Neuronal stem cell (in vitro differentiated cells): ENCODE results near the gene ART5.
A peak's percentile ranks its signal among the peaks of the same experiment; 100 is the strongest.

Experiments
- DNase-seq: peaks from one replicate; pipeline ENCODE4 v3.0.0-alpha.2; 2013; ENCODE audit warnings: low spot score
- H2AFZ ChIP-seq: one replicate; pipeline ENCODE4 v1.6.1; 2013; ENCODE audit warnings: mild to moderate bottlenecking, low read length, inconsistent platforms
- H2AK5ac ChIP-seq: 2 replicates; pipeline ENCODE4 v1.6.1; 2013; ENCODE audit warnings: low read depth, mild to moderate bottlenecking, inconsistent platforms, low read length, moderate library complexity, mixed read lengths
- H2BK120ac ChIP-seq: 2 replicates; pipeline ENCODE4 v1.6.1; 2013; ENCODE audit warnings: low read depth, mild to moderate bottlenecking, inconsistent platforms, low read length, moderate library complexity, mixed read lengths
- H2BK12ac ChIP-seq: one replicate; pipeline ENCODE4 v1.6.1; 2013; ENCODE audit warnings: low read length, inconsistent platforms
- H2BK15ac ChIP-seq: 2 replicates; pipeline ENCODE4 v1.6.1; 2013; ENCODE audit warnings: mild to moderate bottlenecking, low read length, inconsistent platforms, mixed read lengths
- H2BK5ac ChIP-seq: one replicate; pipeline ENCODE4 v1.6.1; 2013; ENCODE audit warnings: inconsistent platforms, mild to moderate bottlenecking, low read length, moderate library complexity
- H3K14ac ChIP-seq: one replicate; pipeline ENCODE4 v1.6.1; 2013; ENCODE audit warnings: low read length, inconsistent platforms
- H3K18ac ChIP-seq: 2 replicates; pipeline ENCODE4 v1.6.1; 2013; ENCODE audit warnings: low read length, inconsistent platforms
- H3K23ac ChIP-seq: 2 replicates; pipeline ENCODE4 v1.6.1; 2013; ENCODE audit warnings: low read depth, mild to moderate bottlenecking, mixed read lengths, low read length, inconsistent platforms; ENCODE audit not compliant: poor library complexity
- H3K27ac ChIP-seq: replicated peaks from 3 replicates; pipeline ENCODE4 v1.5.1; 2013; ENCODE audit warnings: low read length, inconsistent platforms
- H3K27me3 ChIP-seq, 3 experiments: 2 replicates each; pipeline ENCODE4 v1.6.1; 2013; ENCODE audit warnings: low read length in 3 of 3, mild to moderate bottlenecking in 2 of 3, inconsistent platforms in 1 of 3, low read depth in 1 of 3, mixed read lengths in 1 of 3, moderate library complexity in 1 of 3; ENCODE audit not compliant: control insufficient read depth in 3 of 3, insufficient read depth in 3 of 3
- H3K36me3 ChIP-seq, 2 donors: replicated peaks in 1 of 2; 2 replicates each; pipeline ENCODE4 v1.6.1; 2013; ENCODE audit warnings: low read length in 2 of 2; ENCODE audit not compliant: control insufficient read depth in 2 of 2, insufficient read depth in 2 of 2
- H3K4ac ChIP-seq: 2 replicates; pipeline ENCODE4 v1.6.1; 2013; ENCODE audit warnings: inconsistent platforms, mild to moderate bottlenecking, low read length, moderate library complexity
- H3K4me1 ChIP-seq, 2 donors: 1 replicate in 1 of 2; 2 replicates in 1 of 2; pipeline ENCODE4 v1.6.1; 2013; ENCODE audit warnings: low read length in 2 of 2, low read depth in 1 of 2; ENCODE audit not compliant: control insufficient read depth in 2 of 2, insufficient read depth in 1 of 2
- H3K4me2 ChIP-seq: one replicate; pipeline ENCODE4 v1.6.1; 2013; ENCODE audit warnings: mild to moderate bottlenecking, low read length, inconsistent platforms; ENCODE audit not compliant: insufficient read depth, poor library complexity, severe bottlenecking
- H3K4me3 ChIP-seq, 2 donors: 2 replicates each; pipeline ENCODE4 v1.5.1; 2013; ENCODE audit warnings: low read length in 2 of 2, mild to moderate bottlenecking in 2 of 2, inconsistent platforms in 1 of 2, moderate library complexity in 1 of 2
- H3K79me1 ChIP-seq: one replicate; pipeline ENCODE4 v1.6.1; 2013; ENCODE audit warnings: low read depth, mild to moderate bottlenecking, inconsistent platforms, low read length, moderate library complexity
- H3K9ac ChIP-seq: one replicate; pipeline ENCODE4 v1.6.1; 2013; ENCODE audit warnings: mild to moderate bottlenecking, low read depth, low read length, inconsistent platforms; ENCODE audit not compliant: poor library complexity
- H3K9me3 ChIP-seq, 2 donors: replicated peaks in 1 of 2; 2 replicates each; pipeline versions ENCODE3 to v1.6.1; 2013; ENCODE audit warnings: low read length in 2 of 2, mild to moderate bottlenecking in 2 of 2, inconsistent platforms in 1 of 2, low read depth in 1 of 2, mixed read lengths in 1 of 2, moderate library complexity in 1 of 2; ENCODE audit not compliant: control insufficient read depth in 2 of 2, insufficient read depth in 1 of 2
- H4K8ac ChIP-seq: one replicate; pipeline ENCODE4 v1.6.1; 2013; ENCODE audit warnings: low read depth, mild to moderate bottlenecking, inconsistent platforms, low read length, moderate library complexity
- H4K91ac ChIP-seq: one replicate; pipeline ENCODE4 v1.6.1; 2013; ENCODE audit warnings: low read length, low read depth, mild to moderate bottlenecking, inconsistent platforms; ENCODE audit not compliant: poor library complexity
- WGBS, 2 donors: extraction: QIAGEN DNeasy Blood & Tissue Kit; methylation state at CpG; one replicate each; pipeline ENCODE4 v1.1.7; 2013; ENCODE audit warnings: missing lambda C conversion rate in 2 of 2, mixed read lengths in 1 of 2; ENCODE audit not compliant: insufficient read length in 2 of 2, insufficient replicate concordance in 1 of 2; ENCODE audit errors: extremely low coverage in 2 of 2; 5-methylcytosine and 5-hydroxymethylcytosine counted together

ART5 gene

DNA sequence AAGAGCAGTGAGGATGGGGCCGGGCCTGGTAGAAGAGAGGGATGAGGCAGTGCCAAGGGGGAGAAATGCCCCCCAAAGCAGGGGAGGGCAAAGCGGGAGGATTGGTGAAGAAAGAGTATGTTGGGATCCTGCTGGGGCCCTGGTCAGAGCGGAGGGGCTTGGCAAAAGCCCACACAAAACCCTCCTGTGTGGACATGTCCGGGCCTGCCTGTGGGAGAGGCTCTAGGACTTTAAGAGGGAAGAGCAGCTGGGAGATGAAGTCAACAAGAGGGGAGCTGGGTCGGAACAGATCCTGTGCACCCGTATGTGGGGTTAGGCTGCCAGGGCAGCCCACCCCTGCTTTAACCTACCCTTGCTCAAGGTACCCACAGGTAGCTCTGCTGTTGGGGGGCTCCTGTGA lies 25.8 kb downstream of the ART5 start:
- Histone ChIP-seq H3K4me3 (no peak overlapping the region), H3K4me1 (peaks cover 0 to 5% of the 10 kb centered on the region in 2 donors), H2AK5ac (no peak overlapping the region), H2BK5ac (peak overlapping the region; percentile 19), H3K36me3 (no peaks in the 10 kb centered on the region), H3K4ac (no peak overlapping the region), H3K23ac (no peak overlapping the region), H3K9me3 (no peaks in the 10 kb centered on the region), H3K27me3 (no peaks in the 10 kb centered on the region), H2BK120ac (no peak overlapping the region), H3K79me1 (no peaks in the 10 kb centered on the region), H4K8ac (no peak overlapping the region), H4K91ac (no peak overlapping the region), H2BK12ac (no peak overlapping the region), H3K4me2 (no peak overlapping the region), H2AFZ (peak overlapping the region; percentile 73), H3K9ac (no peak overlapping the region), H3K18ac (peak overlapping the region; percentile 87), H3K14ac (no peak overlapping the region), H2BK15ac (peak overlapping the region; percentile 81), H3K27ac (no peak overlapping the region)
- no CpG with 5 or more reads among the region's 6 CpGs for WGBS, 2 donors
- DNase-seq = no peak

DNA sequence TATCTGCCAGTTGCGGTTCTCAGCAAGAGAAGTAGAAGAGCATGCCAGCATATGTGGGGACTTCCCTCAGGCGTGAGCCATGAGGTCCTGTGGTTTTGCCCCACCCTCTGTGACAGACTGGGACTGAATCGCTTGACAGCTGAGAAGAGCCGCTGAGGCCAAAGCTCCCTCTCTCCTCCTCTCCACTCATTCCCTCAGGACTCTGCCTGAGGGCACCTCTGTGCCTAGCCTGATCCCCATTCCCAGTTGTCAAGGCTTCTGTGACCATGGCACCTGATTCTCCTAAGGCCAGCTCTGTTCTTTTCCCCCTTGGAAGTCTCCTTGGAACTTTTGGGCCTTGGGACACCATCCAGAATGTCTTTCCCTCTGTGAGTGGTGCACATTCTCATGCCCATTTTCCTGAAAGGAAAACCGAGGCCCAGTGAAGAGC lies 27.0 kb downstream of the ART5 start:
- Histone ChIP-seq H3K18ac (no peak overlapping the region), H3K9me3 (peaks cover 0 to 2% of the 10 kb centered on the region in 2 donors), H3K23ac (no peak overlapping the region), H2BK15ac (no peak overlapping the region), H3K36me3 (no peaks in the 10 kb centered on the region), H3K9ac (no peak overlapping the region), H4K8ac (no peak overlapping the region), H3K27ac (no peak overlapping the region), H3K79me1 (no peaks in the 10 kb centered on the region), H3K4me2 (no peak overlapping the region), H4K91ac (no peak overlapping the region), H2AFZ (no peak overlapping the region), H2AK5ac (no peak overlapping the region), H3K27me3 (no peaks in the 10 kb centered on the region), H2BK120ac (no peak overlapping the region), H3K4ac (no peak overlapping the region), H3K4me1 (peaks cover 0 to 5% of the 10 kb centered on the region in 2 donors), H3K4me3 (no peak overlapping the region), H2BK12ac (no peak overlapping the region), H2BK5ac (no peak overlapping the region), H3K14ac (no peak overlapping the region)
- no CpG with 5 or more reads among the region's 5 CpGs for WGBS, 2 donors
- no peak for DNase-seq

DNA sequence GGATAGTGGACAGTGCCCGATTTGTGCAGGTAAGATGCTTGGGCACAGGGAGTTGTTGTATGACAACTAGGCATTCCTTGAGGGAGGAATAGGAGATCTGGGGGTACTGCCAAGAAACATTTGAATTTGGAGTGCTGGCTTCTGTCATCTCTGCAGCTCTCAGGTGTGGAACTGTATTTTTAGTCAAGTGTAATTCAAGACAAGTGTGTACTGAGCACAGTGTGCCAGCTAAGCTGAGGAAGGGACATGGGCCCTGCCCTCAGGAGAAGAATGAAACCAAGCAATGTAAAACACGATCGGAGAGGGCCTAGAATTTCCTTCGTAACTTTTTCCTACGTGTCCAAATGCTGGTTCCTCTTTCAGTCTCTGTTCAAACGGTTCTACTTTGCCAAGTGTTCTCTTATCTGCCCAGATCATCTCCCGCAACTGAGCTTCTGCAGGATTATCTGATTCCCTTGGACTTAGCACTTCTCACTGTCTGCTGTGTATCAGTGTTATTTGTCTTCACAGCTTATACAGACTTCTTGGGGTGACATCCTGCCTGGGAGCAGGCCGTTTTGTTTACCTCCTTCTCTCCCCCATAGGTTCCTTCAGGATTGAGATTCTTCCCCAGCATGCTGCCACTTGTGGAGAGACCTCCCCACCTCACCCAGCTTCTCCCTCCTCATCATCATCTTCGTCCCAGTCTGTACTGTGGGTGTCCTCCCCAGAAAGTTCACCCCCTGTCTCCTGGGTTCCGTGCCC lies 27.6 kb downstream of the ART5 start:
- no peak overlapping the region for H4K91ac ChIP-seq
- no peaks in the 10 kb centered on the region for H3K27me3 ChIP-seq
- H3K9me3 ChIP-seq = peaks cover 0 to 2% of the 10 kb centered on the region in 2 donors
- DNase-seq = no peak
- no peak overlapping the region for H2BK12ac ChIP-seq
- WGBS, 2 donors = no CpG with 5 or more reads among the region's 10 CpGs
- no peak overlapping the region for H3K27ac ChIP-seq
- H2AK5ac ChIP-seq = no peak overlapping the region
- no peak overlapping the region for H3K4me3 ChIP-seq
- H4K8ac ChIP-seq = no peak overlapping the region
- H3K4me2 ChIP-seq = no peak overlapping the region
- no peak overlapping the region for H3K9ac ChIP-seq
- no peaks in the 10 kb centered on the region for H3K36me3 ChIP-seq
- no peak overlapping the region for H2AFZ ChIP-seq
- no peak overlapping the region for H3K14ac ChIP-seq
- no peak overlapping the region for H2BK120ac ChIP-seq
- peaks cover 0 to 5% of the 10 kb centered on the region in 2 donors for H3K4me1 ChIP-seq
- H3K23ac ChIP-seq = no peak overlapping the region
- H3K18ac ChIP-seq = no peak overlapping the region
- H2BK15ac ChIP-seq = no peak overlapping the region
- H3K4ac ChIP-seq = no peak overlapping the region
- no peak overlapping the region for H2BK5ac ChIP-seq
- no peaks in the 10 kb centered on the region for H3K79me1 ChIP-seq

DNA sequence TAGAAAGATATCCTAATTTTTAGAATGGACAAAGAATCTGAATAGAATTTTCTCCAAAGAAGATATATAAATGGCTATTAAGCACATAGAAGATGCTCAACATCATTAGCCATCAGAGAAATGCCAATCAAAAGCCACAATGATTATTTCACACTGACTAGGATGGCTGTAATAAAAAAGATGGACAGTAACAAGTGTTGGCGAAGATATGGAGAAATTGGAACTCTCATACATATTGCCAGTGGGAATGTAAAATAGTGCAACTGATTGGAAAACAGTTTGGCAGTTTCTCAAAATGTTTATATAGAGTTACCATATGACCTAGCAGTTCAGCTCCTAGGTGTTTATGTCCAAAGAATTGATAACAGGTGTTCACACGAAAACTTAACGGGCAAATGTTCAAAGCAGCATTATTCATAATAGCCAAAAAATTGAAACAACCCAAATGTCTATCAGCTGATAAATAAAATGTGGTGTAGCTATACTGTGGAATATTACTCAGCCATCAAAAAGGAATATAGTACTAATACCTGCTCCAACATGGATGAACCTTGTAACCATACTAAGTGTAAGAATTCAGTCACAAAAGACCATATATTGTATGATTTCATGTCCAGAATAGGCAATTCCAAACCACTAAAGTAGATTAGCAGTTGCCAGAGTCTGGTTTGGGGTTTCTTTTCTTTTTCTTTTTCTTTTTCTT lies 29.7 kb downstream of the ART5 start:
- Histone ChIP-seq H3K23ac (no peak overlapping the region), H3K9ac (no peak overlapping the region), H2BK15ac (no peak overlapping the region), H3K4me1 (peaks cover 0 to 5% of the 10 kb centered on the region in 2 donors), H4K91ac (no peak overlapping the region), H3K27ac (no peak overlapping the region), H2AFZ (no peak overlapping the region), H3K14ac (no peak overlapping the region), H3K36me3 (no peaks in the 10 kb centered on the region), H3K18ac (no peak overlapping the region), H2BK12ac (no peak overlapping the region), H2BK120ac (no peak overlapping the region), H3K4me3 (no peak overlapping the region), H2BK5ac (no peak overlapping the region), H3K9me3 (peaks cover 0 to 2% of the 10 kb centered on the region in 2 donors), H3K79me1 (no peaks in the 10 kb centered on the region), H3K4me2 (no peak overlapping the region), H2AK5ac (no peak overlapping the region), H4K8ac (no peak overlapping the region), H3K27me3 (peaks cover 0 to 2% (median 0%) of the 10 kb centered on the region in 3 experiments), H3K4ac (no peak overlapping the region)
- no peak for DNase-seq
- WGBS, 2 donors = no CpG with 5 or more reads among the region's 3 CpGs
